GM18511 (cell line): ENCODE results near the gene ARHGEF12.

ENCODE experiments used
- ATAC-seq: cut with Tn5 transposase; IDR thresholded peaks from one replicate; pipeline ENCODE4 v1.9.1; 2021; ENCODE audit warnings: mild to moderate bottlenecking, moderate library complexity; ENCODE audit not compliant: unreplicated experiment

The ARHGEF12 gene

GRCh38 chr11:120529911-120530310 is 193.7 kb downstream of the ARHGEF12 start:
- ATAC-seq, result no peak

- no peak for ATAC-seq
These were observed 196.0 kb downstream of the ARHGEF12 start for GRCh38 chr11:120532082-120532831.

- no peak for ATAC-seq
These were observed 196.6 kb downstream of the ARHGEF12 start for GRCh38 chr11:120532832-120533196.

- no peak for ATAC-seq
These were observed 200.0 kb downstream of the ARHGEF12 start for GRCh38 chr11:120536091-120536796.

GRCh38 chr11:120536797-120537169 is 200.6 kb downstream of the ARHGEF12 start:
- no peak for ATAC-seq

- ATAC-seq, result no peak
These were observed 201.8 kb downstream of the ARHGEF12 start for GRCh38 chr11:120537996-120538395.

GRCh38 chr11:120538707-120539106 is 202.5 kb downstream of the ARHGEF12 start:
- no peak for ATAC-seq
